ENCODE measurements around the gene UBA3. TPM values are rescaled to one million over a fixed set of nuclear protein-coding genes. Genes with fewer than 3 reads are reported as not detected.

The UBA3 gene
- polyA plus RNA-seq, 1 experiment, result 111 TPM

- ChIA-PET POLR2A (interaction anchor here (1.6 kb wide), 1 partner anchor 9 kb away, joined by 8 read pairs; no protein-coding TSS in a partner anchor), CTCF (interaction anchor here (0.7 to 1.7 kb wide), 4 partner anchors 9 to 111 kb away, joined by 3 to 6 read pairs (median 5); no protein-coding TSS in a partner anchor)
- H3K9me3 ChIP-seq (ENCODE audit: control insufficient read depth, insufficient read depth, low read length), result no peaks in the 10 kb centered on the region
- no peak overlapping the region for H3K27ac ChIP-seq (ENCODE audit: low read depth, low read length)
- no peak for TF ChIP-seq CTCF (IDR thresholded peaks at IDR 0.05; ENCODE audit: low read depth, low read length)
- DNase-seq (ENCODE audit: low read depth, low spot score), result no peak
- H3K4me3 ChIP-seq (ENCODE audit: low read depth, low read length), result no peak overlapping the region
- H3K27me3 ChIP-seq (ENCODE audit: control insufficient read depth, insufficient read depth, low read length), result no peaks in the 10 kb centered on the region
Observed at GRCh38 chr3:69008980-69009379, 71.2 kb downstream of the UBA3 start.

- Histone ChIP-seq H3K9me3 (ENCODE audit: control insufficient read depth, insufficient read depth, low read length) (no peaks in the 10 kb centered on the region), H3K4me3 (ENCODE audit: low read depth, low read length) (no peak overlapping the region), H3K27ac (ENCODE audit: low read depth, low read length) (no peak overlapping the region), H3K27me3 (ENCODE audit: control insufficient read depth, insufficient read depth, low read length) (no peaks in the 10 kb centered on the region)
- ChIA-PET POLR2A (interaction anchor here (1.0 kb wide), 1 partner anchor 8 kb away, joined by 4 read pairs; the partner anchor contains the start of gene EOGT), CTCF (interaction anchor here (1.0 to 1.4 kb wide), 2 partner anchors 8 to 14 kb away, joined by 3 read pairs; no protein-coding TSS in a partner anchor)
- no peak for DNase-seq (ENCODE audit: low read depth, low spot score)
- TF ChIP-seq CTCF (IDR thresholded peaks at IDR 0.05; ENCODE audit: low read depth, low read length), result no peak
Observed at GRCh38 chr3:69005791-69006482, 74.2 kb downstream of the UBA3 start.

- Histone ChIP-seq H3K27me3 (ENCODE audit: control insufficient read depth, insufficient read depth, low read length) (no peaks in the 10 kb centered on the region), H3K27ac (ENCODE audit: low read depth, low read length) (no peak overlapping the region), H3K4me3 (ENCODE audit: low read depth, low read length) (no peak overlapping the region), H3K9me3 (ENCODE audit: control insufficient read depth, insufficient read depth, low read length) (no peaks in the 10 kb centered on the region)
- TF ChIP-seq CTCF (IDR thresholded peaks at IDR 0.05; ENCODE audit: low read depth, low read length), result no peak
- ChIA-PET CTCF (interaction anchor here (1.0 to 1.4 kb wide), 2 partner anchors 9 to 15 kb away, joined by 3 read pairs; no protein-coding TSS in a partner anchor), POLR2A (interaction anchor here (1.0 kb wide), 1 partner anchor 8 kb away, joined by 4 read pairs; the partner anchor contains the start of gene EOGT)
- DNase-seq (ENCODE audit: low read depth, low spot score), result no peak
Observed at GRCh38 chr3:69005071-69005790, 74.9 kb downstream of the UBA3 start.

Small RNA genes within 50 kb of the gene (small RNA-seq; reads per million reads assigned to genes)
- 4.8 reads per million, percentile 48 among the genes with 10 or more reads in this experiment for gene MIR3136 (ENCODE audit: insufficient read length, low read depth)

Other genes with a start within 250 kb of the UBA3 start
- not detected in 2 replicates for gene TAFA4, start 147.8 kb downstream of the UBA3 start, polyA plus RNA-seq (2011; rRNA removed)
- 25.8 and 29.4 TPM in 2 replicates for gene EOGT, start 66.7 kb downstream of the UBA3 start, polyA plus RNA-seq (2011; rRNA removed)
- gene TMF1, start 28.0 kb downstream of the UBA3 start, polyA plus RNA-seq (2011; rRNA removed), result 18.1 and 21.1 TPM in 2 replicates
- gene ARL6IP5, start 4.6 kb upstream of the UBA3 start, polyA plus RNA-seq (2011; rRNA removed), result 150 and 204 TPM in 2 replicates
- gene LMOD3, start 42.2 kb upstream of the UBA3 start, polyA plus RNA-seq (2011; rRNA removed), result not detected in 2 replicates